A549 (cell line): ENCODE results near the gene GRID2.

Experiments used
- CTCF ChIP-seq: fragments of >200 bp; sonication (Bioruptor Twin); formaldehyde crosslinking; IDR thresholded peaks from 3 replicates; pipeline ENCODE4 v1.5.1; 2016
- JUNB ChIP-seq: fragments of >200 bp; sonication (Bioruptor Twin); formaldehyde crosslinking; IDR thresholded peaks from 2 replicates; pipeline ENCODE4 v1.6.1; 2016
- MAZ ChIP-seq: fragments of 150-350 bp; IDR thresholded peaks from 2 replicates; pipeline ENCODE4 v1.6.1; 2014; ENCODE audit warnings: antibody characterized with exemption, low read depth, low read length, borderline replicate concordance
- POLR2A ChIP-seq: IDR thresholded peaks from 2 replicates; pipeline ENCODE4 v1.6.1; 2012; ENCODE audit warnings: mild to moderate bottlenecking, low read length
- RARB ChIP-seq: fragments of 250-450 bp; sonication (Bioruptor Pico); IDR thresholded peaks from 2 replicates; pipeline ENCODE4 v1.8.0; 2021; ENCODE audit warnings: mild to moderate bottlenecking, moderate library complexity
- RCOR1 ChIP-seq: fragments of 150-350 bp; IDR thresholded peaks from 2 replicates; pipeline ENCODE4 v1.6.1; 2014; ENCODE audit warnings: antibody characterized with exemption, low read length, low read depth
- TF ChIP-seq, protein P1 (sequence below): fragments of 200-600 bp; sonication (generic); IDR thresholded peaks from 2 replicates; pipeline ENCODE4 v1.6.1; 2016; ENCODE audit warnings: antibody characterized with exemption, mild to moderate bottlenecking, moderate library complexity

- TF ChIP-seq POLR2A (no peak), JUNB (no peak), MAZ (no peak), RCOR1 (no peak), CTCF (no peak), RARB (CRISPR knock-in tag) (no peak)
- TF ChIP-seq, protein P1, sequence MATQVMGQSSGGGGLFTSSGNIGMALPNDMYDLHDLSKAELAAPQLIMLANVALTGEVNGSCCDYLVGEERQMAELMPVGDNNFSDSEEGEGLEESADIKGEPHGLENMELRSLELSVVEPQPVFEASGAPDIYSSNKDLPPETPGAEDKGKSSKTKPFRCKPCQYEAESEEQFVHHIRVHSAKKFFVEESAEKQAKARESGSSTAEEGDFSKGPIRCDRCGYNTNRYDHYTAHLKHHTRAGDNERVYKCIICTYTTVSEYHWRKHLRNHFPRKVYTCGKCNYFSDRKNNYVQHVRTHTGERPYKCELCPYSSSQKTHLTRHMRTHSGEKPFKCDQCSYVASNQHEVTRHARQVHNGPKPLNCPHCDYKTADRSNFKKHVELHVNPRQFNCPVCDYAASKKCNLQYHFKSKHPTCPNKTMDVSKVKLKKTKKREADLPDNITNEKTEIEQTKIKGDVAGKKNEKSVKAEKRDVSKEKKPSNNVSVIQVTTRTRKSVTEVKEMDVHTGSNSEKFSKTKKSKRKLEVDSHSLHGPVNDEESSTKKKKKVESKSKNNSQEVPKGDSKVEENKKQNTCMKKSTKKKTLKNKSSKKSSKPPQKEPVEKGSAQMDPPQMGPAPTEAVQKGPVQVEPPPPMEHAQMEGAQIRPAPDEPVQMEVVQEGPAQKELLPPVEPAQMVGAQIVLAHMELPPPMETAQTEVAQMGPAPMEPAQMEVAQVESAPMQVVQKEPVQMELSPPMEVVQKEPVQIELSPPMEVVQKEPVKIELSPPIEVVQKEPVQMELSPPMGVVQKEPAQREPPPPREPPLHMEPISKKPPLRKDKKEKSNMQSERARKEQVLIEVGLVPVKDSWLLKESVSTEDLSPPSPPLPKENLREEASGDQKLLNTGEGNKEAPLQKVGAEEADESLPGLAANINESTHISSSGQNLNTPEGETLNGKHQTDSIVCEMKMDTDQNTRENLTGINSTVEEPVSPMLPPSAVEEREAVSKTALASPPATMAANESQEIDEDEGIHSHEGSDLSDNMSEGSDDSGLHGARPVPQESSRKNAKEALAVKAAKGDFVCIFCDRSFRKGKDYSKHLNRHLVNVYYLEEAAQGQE, result no peak
These were observed 1407.2 kb downstream of the GRID2 start for GRCh38 chr4:93710847-93711430.
